Adrenal gland (tissue), 12 donors: ENCODE data around the gene SLC38A8. TPM values are rescaled to one million over a fixed set of nuclear protein-coding genes. Genes with fewer than 3 reads are reported as not detected.
A peak's percentile ranks its signal among the peaks of the same experiment; 100 is the strongest.

Source experiments
- DNase-seq, 7 donors: peaks; one replicate each; pipeline ENCODE4 v3.0.0-alpha.2; 2019 to 2020
- H3K27ac ChIP-seq, 5 donors: fragments of 200-600 bp; sonication (generic) in 4 of 5; 1 replicate in 3 of 5; 2 replicates in 2 of 5; pipeline versions ENCODE4 v1.5.1 to v1.8.0; 2016 to 2020; ENCODE audit warnings: mild to moderate bottlenecking in 1 of 5
- H3K27me3 ChIP-seq: fragments of 200-600 bp; 2 replicates; pipeline ENCODE4 v1.8.0; 2021
- H3K36me3 ChIP-seq, 2 donors: fragments of 200-600 bp; replicated peaks in 1 of 2; 1 replicate in 1 of 2; 2 replicates in 1 of 2; pipeline versions ENCODE4 v1.5.1 to v1.8.0; 2018 to 2022
- H3K4me1 ChIP-seq, 2 donors: fragments of 200-600 bp; replicated peaks in 1 of 2; 1 replicate in 1 of 2; 2 replicates in 1 of 2; pipeline versions ENCODE4 v1.5.1 to v1.8.0; 2018 to 2021
- H3K4me3 ChIP-seq, 4 donors: fragments of 200-600 bp; sonication (generic) in 3 of 4; one replicate each; pipeline ENCODE4 v1.5.1; 2016 to 2018
- H3K9me3 ChIP-seq, 3 donors: fragments of 200-600 bp; sonication (generic) in 1 of 3; replicated peaks in 1 of 3; 1 replicate in 2 of 3; 2 replicates in 1 of 3; pipeline versions ENCODE4 v1.5.1 to v1.8.0; 2016 to 2021
- CTCF ChIP-seq, 6 experiments: fragments of 450-650 bp in 4 of 6; fragments of 200-600 bp in 2 of 6; sonication (generic) in 1 of 6; IDR thresholded peaks; 1 replicate in 5 of 6; 2 replicates in 1 of 6; pipeline versions ENCODE4 v1.5.1 to v1.8.0; 2016 to 2021; ENCODE audit warnings: antibody characterized with exemption in 6 of 6, mild to moderate bottlenecking in 2 of 6, moderate library complexity in 1 of 6
- POLR2A ChIP-seq, 2 donors: fragments of 450-650 bp; IDR thresholded peaks; one replicate each; pipeline ENCODE4 v1.6.1; 2017; ENCODE audit warnings: antibody characterized with exemption in 2 of 2, mild to moderate bottlenecking in 2 of 2, moderate library complexity in 1 of 2
- WGBS, 4 donors: extraction: QIAGEN DNeasy Blood & Tissue Kit in 2 of 4; methylation state at CpG; one replicate each; pipeline versions ENCODE4 v1.1.5 to v1.1.7; 2013 to 2017; 5-methylcytosine and 5-hydroxymethylcytosine counted together
- intact Hi-C, 2 donors: fragments of 100-400 bp; cut with DNase I; formaldehyde crosslinking; loops; one replicate each; pipeline versions ENCODE4 v1.14.1 to v1.15.0; 2022 to 2023
- polyA plus RNA-seq, 3 donors: library from polyadenylated mRNA; stranded (reverse); fragments of 200-250 nt in 2 of 3; fragments of 350-450 nt in 1 of 3; fragmentation: Illumina TruSeq in 1 of 3; extraction: RNeasy Lipid Tissue Mini Kit (QIAGEN cat#74804) in 1 of 3; gene quantifications; one replicate each; pipeline ENCODE4 v1.2.3, GENCODE V29; 2013 to 2014
- total RNA-seq, 9 donors: library from RNA; depleted of rRNA in 4 of 9; stranded (reverse); fragments of >200 nt in 4 of 9; fragments of 120-200 nt in 1 of 9; fragmentation: NEBNext Ultra II Directional in 1 of 9; extraction: Animal tissue kit (Norgen Biotek cat#: 25700) in 1 of 9; gene quantifications; one replicate each; pipeline versions ENCODE4 v1.1.0 to v1.2.4, GENCODE V29; 2013 to 2023
- donor health status: healthy with polysubstance abuse.
- donor health status: Bipolar disorder and iron deficiency.
- donor health status: DM: yes; HTN: yes; CAD: no.
- donor health status: DM: no; HTN: no; CAD: no.
- donor health status: DM: no; HTN: no; CAD: no.
- donor health status: DM: yes; HTN: yes; CAD: no.

The SLC38A8 gene
- total and polyA plus RNA-seq, 12 donors, result 0.07 to 1.3 (median 0.60) TPM; not detected in 6

- WGBS, 4 donors, result 82 to 89% (median 83%) methylated on average over 12 to 15 of the region's 15 CpGs
- H3K4me3 ChIP-seq, result no peak overlapping the region
- no peaks in the 10 kb centered on the region for H3K27me3 ChIP-seq
- TF ChIP-seq CTCF (IDR thresholded peaks at IDR 0.05), result no peak
- TF ChIP-seq POLR2A (IDR thresholded peaks at IDR 0.05), result no peak
- H3K9me3 ChIP-seq, result no peaks in the 10 kb centered on the region
- no peak overlapping the region for H3K27ac ChIP-seq
- no peak for DNase-seq
- intact Hi-C loops, result no loop called here
- no peaks in the 10 kb centered on the region for H3K4me1 ChIP-seq
- H3K36me3 ChIP-seq, result no peaks in the 10 kb centered on the region
Observed at GRCh38 chr16:83996481-83997252, 45.9 kb downstream of the SLC38A8 start.

- Histone ChIP-seq H3K4me1 (no peaks in the 10 kb centered on the region), H3K27ac (no peak overlapping the region), H3K27me3 (no peaks in the 10 kb centered on the region), H3K9me3 (no peaks in the 10 kb centered on the region), H3K4me3 (no peak overlapping the region), H3K36me3 (no peaks in the 10 kb centered on the region)
- TF ChIP-seq POLR2A (IDR thresholded peaks at IDR 0.05), result no peak
- TF ChIP-seq CTCF (IDR thresholded peaks at IDR 0.05), result no peak
- 32 to 50% (median 35%) methylated on average over 9 to 21 of the region's 21 CpGs for WGBS, 4 donors
- intact Hi-C loops, result no loop called here
- peak in 3 of 7 donors; percentile 24 to 83 (median 37) for DNase-seq
Observed at GRCh38 chr16:83995754-83996153, 46.8 kb downstream of the SLC38A8 start.

DNA sequence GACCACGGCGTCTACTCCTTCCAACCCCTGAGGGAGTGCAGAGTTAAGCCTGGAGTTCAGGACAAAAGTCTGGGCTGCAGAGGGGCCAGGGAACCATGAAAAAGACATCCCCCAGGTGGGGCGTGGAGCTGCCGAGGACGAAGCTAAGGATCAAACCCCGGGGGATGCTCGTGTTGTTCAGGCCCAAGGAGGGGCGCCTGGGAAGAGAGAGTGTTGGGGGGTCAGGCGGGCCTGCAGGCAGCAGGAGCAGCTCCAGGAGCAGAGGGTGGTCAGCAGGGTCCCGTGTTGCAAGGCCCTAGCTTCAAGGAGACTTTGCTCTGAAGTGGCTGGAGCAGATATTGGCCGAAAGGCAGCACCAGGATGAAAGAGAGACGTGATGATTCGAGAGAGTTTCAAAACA, 47.9 kb downstream of the SLC38A8 start:
- intact Hi-C loops, result no loop called here
- TF ChIP-seq CTCF (IDR thresholded peaks at IDR 0.05), result no peak
- TF ChIP-seq POLR2A (IDR thresholded peaks at IDR 0.05), result no peak
- Histone ChIP-seq H3K9me3 (no peaks in the 10 kb centered on the region), H3K36me3 (no peaks in the 10 kb centered on the region), H3K4me1 (no peaks in the 10 kb centered on the region), H3K27me3 (no peaks in the 10 kb centered on the region), H3K27ac (no peak overlapping the region), H3K4me3 (no peak overlapping the region)
- 82 to 84% (median 83%) methylated on average over 13 of the region's 13 CpGs for WGBS, 4 donors
- DNase-seq, result no peak

GRCh38 chr16:83994087-83994486, 48.5 kb downstream of the SLC38A8 start:
- Histone ChIP-seq H3K4me1 (no peaks in the 10 kb centered on the region), H3K27ac (no peak overlapping the region), H3K4me3 (no peak overlapping the region), H3K9me3 (no peaks in the 10 kb centered on the region), H3K36me3 (no peaks in the 10 kb centered on the region), H3K27me3 (no peaks in the 10 kb centered on the region)
- TF ChIP-seq CTCF (IDR thresholded peaks at IDR 0.05) (no peak), POLR2A (IDR thresholded peaks at IDR 0.05) (no peak)
- intact Hi-C loops, result no loop called here
- 81 to 85% (median 84%) methylated on average over 6 to 8 of the region's 8 CpGs for WGBS, 4 donors
- peak in 4 of 7 donors; percentile 25 to 41 (median 34) for DNase-seq
